ACC112 (cell line): ENCODE data around the gene ADORA2B.
"Not testable (repeated sequence)": the region's sequence is repeated elsewhere in the genome, so short reads cannot be mapped to it uniquely, and the experiment has no call there.

Experiments used
- H2AFZ ChIP-seq: fragments of 200-600 bp; sonication (generic); one replicate; pipeline ENCODE4 v1.6.0; 2017; ENCODE audit warnings: antibody characterized with exemption, low read length; ENCODE audit not compliant: unreplicated experiment
- H3K27ac ChIP-seq: fragments of 200-600 bp; sonication (generic); 2 replicates; pipeline ENCODE4 v1.5.1; 2014; ENCODE audit warnings: low read depth, mild to moderate bottlenecking, antibody characterized with exemption, low read length, moderate library complexity
- H3K27me3 ChIP-seq: fragments of 200-600 bp; sonication (generic); 2 replicates; pipeline ENCODE4 v1.6.1; 2014; ENCODE audit warnings: mild to moderate bottlenecking, antibody characterized with exemption, low read length, moderate library complexity, mixed read lengths; ENCODE audit not compliant: insufficient read depth
- H3K36me3 ChIP-seq: fragments of 200-600 bp; sonication (generic); 2 replicates; pipeline ENCODE4 v1.6.1; 2016; ENCODE audit warnings: mild to moderate bottlenecking, antibody characterized with exemption, low read length, moderate library complexity, mixed read lengths; ENCODE audit not compliant: insufficient read depth
- H3K4me1 ChIP-seq: fragments of 200-600 bp; sonication (generic); one replicate; pipeline ENCODE4 v1.6.1; 2016; ENCODE audit warnings: low read length, mixed read lengths; ENCODE audit not compliant: insufficient read depth, unreplicated experiment, control insufficient read depth
- H3K4me3 ChIP-seq: fragments of 200-600 bp; sonication (generic); 2 replicates; pipeline ENCODE4 v1.5.1; 2014; ENCODE audit warnings: mild to moderate bottlenecking, low read depth, low read length
- H3K79me2 ChIP-seq: fragments of 200-600 bp; sonication (generic); one replicate; pipeline ENCODE4 v1.6.0; 2016; ENCODE audit warnings: low read length; ENCODE audit not compliant: control insufficient read depth, unreplicated experiment, insufficient read depth

ADORA2B gene

GRCh38 chr17:15944759-15945526 lies at the start of gene ADORA2B:
Gene ADORA2B, plus strand, starts transcription at chr17:15945130. Its CDS starts 119 bp downstream, at chr17:15945249.
- no peaks in the 10 kb centered on the region for H3K27me3 ChIP-seq
- H2AFZ ChIP-seq, result peak within 1 kb of the TSS; percentile 91
- peak within 1 kb of the TSS; percentile 97 for H3K4me3 ChIP-seq
- H3K27ac ChIP-seq, result peak within 1 kb of the TSS; percentile 62
- peaks cover 23% of the 10 kb centered on the region for H3K4me1 ChIP-seq
- H3K79me2 ChIP-seq, result peaks cover 40% of the 10 kb centered on the region
- H3K36me3 ChIP-seq, result no peaks in the 10 kb centered on the region

- peaks cover 12% of the 10 kb centered on the region for H3K4me1 ChIP-seq
- H3K79me2 ChIP-seq, result no peaks in the 10 kb centered on the region
- no peak overlapping the region for H3K27ac ChIP-seq
- no peak overlapping the region for H3K4me3 ChIP-seq
- H2AFZ ChIP-seq, result no peak overlapping the region
- no peaks in the 10 kb centered on the region for H3K36me3 ChIP-seq
- H3K27me3 ChIP-seq, result no peaks in the 10 kb centered on the region
Observed at GRCh38 chr17:15896277-15896676, 48.7 kb upstream of the ADORA2B start.

GRCh38 chr17:15896834-15897233 lies 48.1 kb upstream of the ADORA2B start:
- H2AFZ ChIP-seq, result peak overlapping the region; percentile 89
- no peaks in the 10 kb centered on the region for H3K27me3 ChIP-seq
- H3K27ac ChIP-seq, result no peak overlapping the region

GRCh38 chr17:15899596-15899995 lies 45.3 kb upstream of the ADORA2B start:
- H2AFZ ChIP-seq, H3K4me1 ChIP-seq, H3K27ac ChIP-seq, H3K4me3 ChIP-seq, H3K36me3 ChIP-seq, H3K27me3 ChIP-seq, H3K79me2 ChIP-seq: not testable (repeated sequence)

More at GRCh38 chr17:15896834-15897233, 48.1 kb upstream of the ADORA2B start:
- Histone ChIP-seq H3K79me2 (no peaks in the 10 kb centered on the region), H3K4me3 (no peak overlapping the region), H3K36me3 (no peaks in the 10 kb centered on the region), H3K4me1 (peaks cover 12% of the 10 kb centered on the region)

GRCh38 chr17:15900871-15901270 lies 44.1 kb upstream of the ADORA2B start:
- H3K79me2 ChIP-seq, result no peaks in the 10 kb centered on the region
- H3K4me3 ChIP-seq, result no peak overlapping the region
- H3K4me1 ChIP-seq, result no peaks in the 10 kb centered on the region
- no peaks in the 10 kb centered on the region for H3K36me3 ChIP-seq
- no peak overlapping the region for H2AFZ ChIP-seq
- H3K27ac ChIP-seq, result no peak overlapping the region
- no peaks in the 10 kb centered on the region for H3K27me3 ChIP-seq

- not testable (repeated sequence) for H3K4me1 ChIP-seq, H3K27ac ChIP-seq, H2AFZ ChIP-seq, H3K27me3 ChIP-seq, H3K4me3 ChIP-seq, H3K36me3 ChIP-seq, H3K79me2 ChIP-seq
Observed at GRCh38 chr17:15905236-15905635, 39.7 kb upstream of the ADORA2B start.

GRCh38 chr17:15907290-15907689 lies 37.6 kb upstream of the ADORA2B start:
- H3K27me3 ChIP-seq, result no peaks in the 10 kb centered on the region
- H3K36me3 ChIP-seq, result no peaks in the 10 kb centered on the region
- no peak overlapping the region for H3K4me3 ChIP-seq
- H3K27ac ChIP-seq, result no peak overlapping the region
- H3K79me2 ChIP-seq, result no peaks in the 10 kb centered on the region
- H2AFZ ChIP-seq, result no peak overlapping the region
- no peaks in the 10 kb centered on the region for H3K4me1 ChIP-seq

GRCh38 chr17:15908378-15908777 lies 36.6 kb upstream of the ADORA2B start:
- H3K27ac ChIP-seq, result no peak overlapping the region
- H3K79me2 ChIP-seq, result no peaks in the 10 kb centered on the region
- no peaks in the 10 kb centered on the region for H3K4me1 ChIP-seq
- H3K36me3 ChIP-seq, result no peaks in the 10 kb centered on the region
- H3K4me3 ChIP-seq, result no peak overlapping the region
- no peak overlapping the region for H2AFZ ChIP-seq
- no peaks in the 10 kb centered on the region for H3K27me3 ChIP-seq

GRCh38 chr17:15909481-15909991 lies 35.4 kb upstream of the ADORA2B start:
- Histone ChIP-seq H2AFZ (no peak overlapping the region), H3K4me3 (no peak overlapping the region), H3K27me3 (no peaks in the 10 kb centered on the region), H3K27ac (no peak overlapping the region), H3K79me2 (no peaks in the 10 kb centered on the region), H3K36me3 (no peaks in the 10 kb centered on the region), H3K4me1 (peaks cover 4% of the 10 kb centered on the region)

GRCh38 chr17:15910791-15911190 lies 34.1 kb upstream of the ADORA2B start:
- peaks cover 14% of the 10 kb centered on the region for H3K4me1 ChIP-seq

GRCh38 chr17:15911701-15912100 lies 33.2 kb upstream of the ADORA2B start:
- H3K4me1 ChIP-seq, result peaks cover 14% of the 10 kb centered on the region
- H2AFZ ChIP-seq, H3K27me3 ChIP-seq, H3K4me3 ChIP-seq, H3K36me3 ChIP-seq, H3K79me2 ChIP-seq, H3K27ac ChIP-seq: not testable (repeated sequence)

More at GRCh38 chr17:15910791-15911190, 34.1 kb upstream of the ADORA2B start:
- H2AFZ ChIP-seq, result no peak overlapping the region
- no peak overlapping the region for H3K4me3 ChIP-seq
- H3K27me3 ChIP-seq, result no peaks in the 10 kb centered on the region
- no peak overlapping the region for H3K27ac ChIP-seq
- no peaks in the 10 kb centered on the region for H3K79me2 ChIP-seq
- no peaks in the 10 kb centered on the region for H3K36me3 ChIP-seq
